ENCODE results near the gene PLA2G4E. TPM values are rescaled to one million over a fixed set of nuclear protein-coding genes. Genes with fewer than 3 reads are reported as not detected.

Gene PLA2G4E, protein sequence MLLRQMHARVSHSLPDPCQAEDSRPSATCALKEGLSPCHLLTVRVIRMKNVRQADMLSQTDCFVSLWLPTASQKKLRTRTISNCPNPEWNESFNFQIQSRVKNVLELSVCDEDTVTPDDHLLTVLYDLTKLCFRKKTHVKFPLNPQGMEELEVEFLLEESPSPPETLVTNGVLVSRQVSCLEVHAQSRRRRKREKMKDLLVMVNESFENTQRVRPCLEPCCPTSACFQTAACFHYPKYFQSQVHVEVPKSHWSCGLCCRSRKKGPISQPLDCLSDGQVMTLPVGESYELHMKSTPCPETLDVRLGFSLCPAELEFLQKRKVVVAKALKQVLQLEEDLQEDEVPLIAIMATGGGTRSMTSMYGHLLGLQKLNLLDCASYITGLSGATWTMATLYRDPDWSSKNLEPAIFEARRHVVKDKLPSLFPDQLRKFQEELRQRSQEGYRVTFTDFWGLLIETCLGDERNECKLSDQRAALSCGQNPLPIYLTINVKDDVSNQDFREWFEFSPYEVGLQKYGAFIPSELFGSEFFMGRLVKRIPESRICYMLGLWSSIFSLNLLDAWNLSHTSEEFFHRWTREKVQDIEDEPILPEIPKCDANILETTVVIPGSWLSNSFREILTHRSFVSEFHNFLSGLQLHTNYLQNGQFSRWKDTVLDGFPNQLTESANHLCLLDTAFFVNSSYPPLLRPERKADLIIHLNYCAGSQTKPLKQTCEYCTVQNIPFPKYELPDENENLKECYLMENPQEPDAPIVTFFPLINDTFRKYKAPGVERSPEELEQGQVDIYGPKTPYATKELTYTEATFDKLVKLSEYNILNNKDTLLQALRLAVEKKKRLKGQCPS
- not detected for polyA plus RNA-seq (ENCODE audit: insufficient read length in 4 of 4)

DNA sequence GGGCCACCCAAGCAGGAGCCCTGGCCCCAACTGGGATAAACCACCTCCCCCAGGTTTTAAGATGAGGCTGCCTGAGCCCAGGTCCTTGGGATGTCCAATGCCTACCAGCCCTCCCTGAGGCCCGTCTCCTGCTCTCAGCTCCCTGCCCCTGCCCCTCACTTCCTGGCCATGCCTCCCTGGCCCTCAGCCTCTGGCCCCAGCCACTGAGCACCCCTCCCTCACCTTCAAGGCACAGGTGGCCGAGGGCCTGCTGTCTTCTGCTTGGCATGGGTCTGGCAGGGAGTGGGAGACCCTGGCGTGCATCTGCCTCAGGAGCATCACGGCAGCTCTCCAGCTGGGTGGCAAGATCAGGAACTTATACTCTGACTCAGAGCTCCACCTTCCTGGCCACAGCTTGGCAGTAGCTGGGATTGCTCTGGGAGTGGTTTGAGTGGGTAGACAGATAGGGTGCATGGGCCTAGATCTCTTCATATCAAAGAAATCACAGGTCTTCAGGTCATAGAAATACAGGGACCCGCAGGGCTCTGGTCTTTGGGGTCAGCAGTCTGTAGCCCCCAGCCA is at the start of gene PLA2G4E:
Gene PLA2G4E, minus strand, starts transcription at position 330 of the 561 bp plus-strand sequence. Its CDS starts 12 bp downstream, at position 318.
- no peak for DNase-seq (ENCODE audit: low read depth in 4 of 4, low spot score in 3 of 4)

DNA sequence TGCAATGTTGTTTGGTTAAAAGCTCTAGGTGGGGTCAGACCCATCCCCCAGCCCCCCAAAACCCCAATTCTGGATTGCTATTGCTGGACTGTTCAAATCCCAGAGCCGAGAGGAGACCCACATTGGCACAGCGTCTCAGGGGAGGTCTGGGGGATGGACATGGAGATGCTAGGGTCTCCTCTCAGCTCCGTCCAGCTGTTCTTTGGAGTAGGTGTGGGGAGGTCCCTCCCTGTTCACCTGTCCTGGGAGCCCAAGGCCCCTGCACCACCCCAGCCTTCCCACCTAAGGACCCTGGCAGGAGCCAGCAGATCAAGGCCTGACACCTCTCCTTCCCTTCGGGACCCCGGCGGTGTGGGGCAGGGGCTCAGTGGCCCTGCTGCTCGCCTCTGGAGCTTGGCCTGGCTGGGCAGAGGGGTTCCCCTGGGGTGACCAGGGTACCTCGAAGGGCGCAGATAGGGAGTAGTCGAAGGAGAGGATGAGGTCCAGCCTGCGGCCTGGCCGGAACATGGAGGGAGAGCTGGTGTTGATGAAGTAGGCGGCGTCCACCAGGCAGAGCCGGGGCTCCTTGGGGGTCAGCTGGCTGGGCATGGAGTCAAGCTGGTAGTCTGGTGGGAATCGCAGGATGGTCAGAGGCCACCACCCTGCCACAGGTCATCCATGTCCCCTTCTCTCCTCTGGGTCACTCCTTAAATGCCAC is 49.6 kb upstream of the PLA2G4E start:
- no peak for DNase-seq (ENCODE audit: low read depth in 4 of 4, low spot score in 3 of 4)

- no peak for DNase-seq (ENCODE audit: low read depth in 4 of 4, low spot score in 3 of 4)
These were observed 48.8 kb upstream of the PLA2G4E start for GRCh38 chr15:42069496-42070278.

GRCh38 chr15:42069025-42069424 is 48.2 kb upstream of the PLA2G4E start:
- DNase-seq (ENCODE audit: low read depth in 4 of 4, low spot score in 3 of 4): no peak

- DNase-seq (ENCODE audit: low read depth in 4 of 4, low spot score in 3 of 4): no peak
These were observed 47.8 kb upstream of the PLA2G4E start for GRCh38 chr15:42068601-42069000.

- DNase-seq (ENCODE audit: low read depth in 4 of 4, low spot score in 3 of 4): no peak
These were observed 46.0 kb upstream of the PLA2G4E start for GRCh38 chr15:42066764-42067415.

- DNase-seq (ENCODE audit: low read depth in 4 of 4, low spot score in 3 of 4): no peak
These were observed 44.6 kb upstream of the PLA2G4E start for GRCh38 chr15:42065468-42065867.

DNA sequence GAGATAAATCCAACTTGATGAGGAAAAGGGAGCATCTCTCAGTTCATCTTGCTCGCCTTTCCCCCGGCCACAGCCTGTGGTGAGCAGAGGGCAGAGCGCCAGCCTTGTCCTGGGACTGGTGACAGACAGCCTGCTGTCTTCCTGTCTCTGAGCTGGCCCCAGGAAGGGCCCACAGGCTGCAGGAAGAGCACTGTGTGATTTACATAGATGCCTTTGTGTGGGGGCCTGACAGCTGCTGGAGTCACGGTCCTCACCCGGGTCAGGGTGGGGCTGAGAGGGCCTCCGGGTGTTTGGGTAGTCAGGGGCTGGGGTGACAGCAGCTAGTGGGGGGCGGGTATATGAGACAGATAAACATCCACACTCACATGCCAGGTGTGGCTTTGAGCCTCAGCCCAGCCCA is 44.2 kb upstream of the PLA2G4E start:
- no peak for DNase-seq (ENCODE audit: low read depth in 4 of 4, low spot score in 3 of 4)

DNA sequence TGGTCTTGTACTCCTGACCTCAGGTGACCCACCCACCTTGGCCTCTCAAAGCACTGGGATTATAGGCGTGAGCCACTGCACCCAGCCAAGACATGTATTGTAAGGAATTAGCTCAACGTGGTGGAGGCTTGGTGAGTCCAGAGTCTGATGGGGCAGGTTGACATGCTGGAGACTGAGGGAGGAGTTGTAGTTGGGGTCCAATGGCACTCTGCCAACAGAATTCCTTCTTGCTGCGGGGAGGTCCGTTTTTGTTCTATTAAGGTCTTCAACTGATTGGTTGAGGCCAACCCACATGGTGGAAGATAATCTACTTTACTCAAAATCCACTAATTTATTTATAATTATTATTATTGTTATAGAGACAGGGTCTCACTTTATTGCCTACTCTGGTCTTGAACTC is 43.4 kb upstream of the PLA2G4E start:
- DNase-seq (ENCODE audit: low read depth in 4 of 4, low spot score in 3 of 4): no peak

DNA sequence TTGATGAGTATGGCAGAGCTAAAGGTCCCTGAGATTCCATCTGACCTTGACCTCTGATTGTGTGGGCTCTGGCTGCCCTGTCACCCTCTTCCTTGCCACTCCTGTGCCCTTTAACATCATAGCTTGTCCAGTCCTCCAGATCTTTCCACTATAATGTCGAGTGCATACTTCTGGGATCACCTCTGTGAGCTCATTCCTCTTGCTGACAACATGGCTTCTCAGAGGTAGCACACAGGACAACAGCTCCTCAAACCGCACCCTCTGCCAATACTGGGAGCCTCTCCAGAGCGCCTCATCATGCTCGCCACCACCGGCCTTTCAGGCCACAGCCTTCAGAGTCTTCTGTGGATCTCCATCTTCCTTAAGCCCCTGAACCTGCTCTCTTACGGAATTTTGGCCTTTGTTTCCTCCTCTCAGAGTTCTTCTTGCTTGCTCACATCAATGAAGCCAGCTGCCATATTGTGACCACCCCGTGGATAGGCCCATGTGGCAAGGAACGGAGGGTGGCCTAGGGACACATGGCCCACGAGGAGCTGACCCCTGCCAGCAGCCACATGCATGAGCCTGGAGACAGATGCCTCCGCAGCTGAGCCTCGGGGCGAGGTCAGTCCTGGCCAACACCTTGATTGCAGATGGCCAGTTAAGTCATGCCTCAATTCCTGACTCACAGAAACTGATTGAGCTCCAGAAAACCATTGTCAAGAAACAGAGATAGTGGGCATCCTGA is 42.4 kb upstream of the PLA2G4E start:
- DNase-seq (ENCODE audit: low read depth in 4 of 4, low spot score in 3 of 4): no peak

DNA sequence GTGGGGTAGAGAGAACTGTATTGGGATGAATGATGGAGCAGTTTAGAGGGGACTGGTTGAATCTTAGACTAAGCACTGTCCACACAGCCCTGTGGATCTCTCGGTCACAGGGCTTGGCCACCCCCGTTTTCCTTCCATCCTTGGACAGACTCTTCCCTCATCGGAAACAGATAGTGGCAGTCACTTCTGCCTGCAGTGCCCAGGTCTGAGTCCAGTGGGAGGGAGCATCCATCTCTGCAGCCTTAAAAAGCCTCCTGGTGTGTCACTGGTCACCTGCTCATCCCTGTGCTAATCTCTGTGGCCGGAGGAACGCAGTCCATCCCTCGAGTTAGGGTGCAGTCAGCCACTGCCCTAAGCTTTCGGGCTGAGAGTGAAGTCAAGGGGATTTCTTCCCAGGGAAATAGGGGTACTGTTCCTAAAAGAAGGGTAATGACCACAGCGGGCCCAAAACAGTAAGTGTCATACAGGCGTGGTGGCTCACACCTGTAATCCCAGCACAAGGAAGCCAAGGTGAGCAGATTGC is 41.5 kb upstream of the PLA2G4E start:
- no peak for DNase-seq (ENCODE audit: low read depth in 4 of 4, low spot score in 3 of 4)

- DNase-seq (ENCODE audit: low read depth in 4 of 4, low spot score in 3 of 4): no peak
These were observed 40.0 kb upstream of the PLA2G4E start for GRCh38 chr15:42060797-42061196.

DNA sequence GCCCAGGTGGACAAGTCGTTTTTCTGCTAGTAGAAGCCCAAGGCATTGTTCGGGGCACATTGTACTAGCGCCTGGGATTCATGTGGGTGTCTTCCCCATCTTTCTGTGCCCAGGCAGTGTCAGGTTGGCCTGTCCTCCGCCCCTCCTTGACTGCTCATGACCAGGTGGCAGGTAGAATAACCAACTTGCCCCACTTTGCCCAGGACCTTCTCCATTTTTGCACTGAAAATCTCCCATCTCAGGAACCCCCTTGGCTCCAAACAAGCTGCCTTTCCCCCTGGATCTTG is 39.6 kb upstream of the PLA2G4E start:
- DNase-seq (ENCODE audit: low read depth in 4 of 4, low spot score in 3 of 4): no peak

DNA sequence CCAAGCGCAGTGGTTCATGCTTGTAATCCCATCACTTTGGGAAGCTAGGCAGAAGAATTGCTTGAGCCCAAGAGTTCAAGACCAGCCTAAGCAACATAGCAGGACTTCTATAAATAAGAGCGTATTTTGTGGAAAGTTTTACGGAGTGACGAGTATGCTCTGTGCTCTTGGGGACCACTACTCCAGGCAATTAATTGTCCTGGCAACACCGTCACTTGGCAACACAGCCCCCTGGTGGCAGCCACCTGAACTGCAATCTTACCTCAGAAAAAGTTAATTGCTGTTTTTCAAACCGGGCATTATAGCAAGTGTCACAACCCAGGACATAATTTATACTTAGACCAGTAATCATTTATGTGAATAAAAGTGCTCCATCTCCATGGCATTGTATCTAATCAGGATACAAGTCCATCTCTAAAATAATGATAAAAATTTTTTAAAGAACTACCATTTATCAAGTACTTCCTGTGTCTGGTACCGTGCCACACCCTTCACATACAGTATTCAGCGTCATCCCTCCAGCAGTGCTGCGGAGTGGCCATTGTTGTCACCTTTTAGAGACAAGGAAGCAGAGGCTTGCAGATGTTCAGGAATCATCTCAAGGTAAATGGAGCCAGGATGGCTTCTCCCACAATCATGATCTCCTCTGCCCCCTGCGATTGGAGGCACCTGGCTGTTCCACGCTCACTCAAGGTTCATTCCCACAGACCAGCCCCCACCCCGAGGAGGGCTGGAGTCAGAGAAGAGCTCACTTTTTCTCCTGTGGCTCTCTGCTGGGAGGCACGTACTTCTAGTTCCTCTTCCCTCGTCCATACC is 39.0 kb upstream of the PLA2G4E start:
- DNase-seq (ENCODE audit: low read depth in 4 of 4, low spot score in 3 of 4): no peak

GRCh38 chr15:42058791-42059190 is 37.9 kb upstream of the PLA2G4E start:
- DNase-seq (ENCODE audit: low read depth in 4 of 4, low spot score in 3 of 4): no peak

GRCh38 chr15:42057799-42058646 is 37.2 kb upstream of the PLA2G4E start:
- no peak for DNase-seq (ENCODE audit: low read depth in 4 of 4, low spot score in 3 of 4)
